ENCODE results near the gene LEKR1.

LEKR1 gene

GRCh38 chr3:157071744-157072525, 245.8 kb downstream of the LEKR1 start:
- H3K4me3 ChIP-seq (ENCODE audit: low read length) = no peak overlapping the region
- no peak for TF ChIP-seq CTCF (conservative IDR thresholded peaks at IDR 0.05; ENCODE audit: low read length)
- no peak for DNase-seq (ENCODE audit: low read depth)

- no peak overlapping the region for H3K4me3 ChIP-seq (ENCODE audit: low read length)
- peak; percentile 95 for DNase-seq (ENCODE audit: low read depth)
- peak; percentile 15; the same call in 1 of the 2 replicates for TF ChIP-seq CTCF (conservative IDR thresholded peaks at IDR 0.05; ENCODE audit: low read length)
Measured at GRCh38 chr3:157073810-157074209, 247.7 kb downstream of the LEKR1 start.

- DNase-seq (ENCODE audit: low read depth) = no peak
- no peak for TF ChIP-seq CTCF (conservative IDR thresholded peaks at IDR 0.05; ENCODE audit: low read length)
- no peak overlapping the region for H3K4me3 ChIP-seq (ENCODE audit: low read length)
Measured at GRCh38 chr3:157074490-157074889, 248.3 kb downstream of the LEKR1 start.

- no peak for TF ChIP-seq CTCF (conservative IDR thresholded peaks at IDR 0.05; ENCODE audit: low read length)
- DNase-seq (ENCODE audit: low read depth) = no peak
- no peak overlapping the region for H3K4me3 ChIP-seq (ENCODE audit: low read length)
Measured at GRCh38 chr3:157074981-157075380, 248.8 kb downstream of the LEKR1 start.

- peak overlapping the region; percentile 17; the same call in 1 of the 2 replicates for H3K4me3 ChIP-seq (ENCODE audit: low read length)
- DNase-seq (ENCODE audit: low read depth) = peak; percentile 85
- TF ChIP-seq CTCF (conservative IDR thresholded peaks at IDR 0.05; ENCODE audit: low read length) = no peak
Measured at GRCh38 chr3:157075693-157076420, 249.7 kb downstream of the LEKR1 start.

- no peak overlapping the region for H3K4me3 ChIP-seq (ENCODE audit: low read length)
- peak; percentile 64 for TF ChIP-seq CTCF (conservative IDR thresholded peaks at IDR 0.05; ENCODE audit: low read length)
Measured at GRCh38 chr3:157077565-157077991, 251.4 kb downstream of the LEKR1 start.

More at GRCh38 chr3:157077565-157077991, 251.4 kb downstream of the LEKR1 start:
- peak; percentile 96 for DNase-seq (ENCODE audit: low read depth)
